COLO668 (cell line): ENCODE results near the gene USH2A.
A peak's percentile ranks its signal among the peaks of the same experiment; 100 is the strongest.
"Not testable (repeated sequence)": the region's sequence is repeated elsewhere in the genome, so short reads cannot be mapped to it uniquely, and the experiment has no call there.

Experiments used
- DNase-seq: peaks from one replicate; lab custom pipeline; 2025; ENCODE audit not compliant: unreplicated experiment; lab: John Stamatoyannopoulos, UW

USH2A gene

DNA sequence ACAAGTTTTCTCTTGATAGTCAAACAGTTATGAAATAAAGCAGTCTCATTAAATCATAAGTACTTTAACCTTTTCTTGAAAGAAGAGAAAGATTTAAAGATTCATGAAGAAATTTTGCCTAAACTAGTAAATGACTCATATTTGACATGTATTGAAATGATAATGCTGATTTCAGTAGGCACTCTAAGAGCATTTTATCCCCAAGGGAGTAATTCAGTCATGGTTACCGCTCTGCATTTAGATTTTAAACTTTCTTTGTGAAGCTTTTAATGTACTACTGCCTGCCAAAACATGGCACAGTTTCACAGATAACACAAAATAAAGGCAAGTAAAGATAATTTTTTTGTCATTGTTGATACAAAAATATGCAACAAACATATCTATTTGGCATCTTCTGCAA lies 6.8 kb downstream of the USH2A start:
- DNase-seq: no peak

DNA sequence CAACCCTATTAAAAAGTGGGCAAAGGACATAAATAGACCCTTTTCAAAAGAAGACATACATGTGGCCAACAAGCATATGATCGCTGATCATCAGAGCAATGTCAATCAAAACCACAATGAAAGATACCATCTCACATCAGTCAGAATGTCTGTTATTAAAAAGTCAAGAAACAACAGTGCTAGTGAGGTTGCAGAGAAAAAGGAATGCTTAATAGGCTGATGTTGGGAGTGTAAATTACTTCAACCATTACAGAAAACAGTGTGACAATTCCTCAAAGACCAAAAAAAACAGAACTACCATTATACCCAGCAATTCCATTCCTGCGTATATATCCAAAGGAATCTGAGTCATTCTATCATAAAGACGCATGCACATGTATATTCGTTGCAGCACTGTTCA lies 13.2 kb downstream of the USH2A start:
- no peak for DNase-seq

DNA sequence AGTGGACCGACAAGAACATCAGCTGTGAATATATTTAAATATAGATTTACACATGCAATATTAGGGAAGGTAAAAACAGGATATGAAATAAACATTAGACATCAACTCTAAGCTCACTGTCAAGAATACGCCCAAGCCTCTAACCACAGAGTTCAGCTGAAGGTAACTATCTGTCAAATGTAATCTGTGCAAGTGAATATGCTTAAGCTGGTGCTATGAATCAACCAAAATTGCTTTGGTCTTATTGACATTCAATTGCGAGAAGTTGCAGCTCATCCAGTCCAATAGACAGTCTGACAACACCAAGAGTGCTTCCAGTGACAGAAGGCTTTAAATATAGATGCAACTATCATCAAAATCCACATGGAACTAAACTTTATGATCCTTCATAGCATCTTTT lies 32.3 kb downstream of the USH2A start:
- DNase-seq: no peak

DNA sequence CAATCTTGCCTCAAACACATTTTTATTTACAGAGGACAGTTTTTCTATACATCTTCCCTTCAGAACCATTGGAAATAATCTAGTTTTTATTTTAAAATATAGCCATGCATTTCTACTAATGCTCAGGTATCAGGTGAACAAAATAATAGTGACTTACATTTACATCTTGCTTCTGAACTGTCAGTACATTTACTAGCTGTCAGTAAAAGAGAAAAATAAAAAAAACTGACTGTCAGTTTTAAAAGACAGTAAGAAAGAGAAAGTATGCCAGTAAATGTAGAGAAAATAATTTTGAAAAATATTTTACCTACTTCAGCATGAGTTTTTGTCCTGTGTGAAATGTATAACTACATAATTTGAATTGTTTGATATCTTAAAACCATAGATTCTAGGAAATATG lies 33.5 kb downstream of the USH2A start:
- DNase-seq: no peak

DNA sequence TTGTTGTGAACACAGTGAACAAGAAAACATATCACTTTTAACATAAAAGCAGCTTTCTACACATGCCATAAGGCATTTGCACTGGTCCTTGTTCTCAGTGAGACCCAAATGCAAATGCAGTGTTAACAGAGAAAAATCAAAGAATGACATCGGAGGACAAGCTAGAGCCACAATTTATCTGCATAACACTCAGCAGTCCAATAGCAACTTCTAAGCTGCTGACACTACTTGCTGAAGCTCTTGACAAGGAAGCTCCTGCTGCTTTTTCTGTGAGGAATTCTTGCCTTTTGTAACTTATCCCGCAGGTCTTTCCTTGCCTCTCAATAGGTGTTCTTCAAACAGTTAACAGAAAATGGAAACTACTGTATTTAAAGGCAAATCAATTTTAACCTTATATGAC lies 34.7 kb downstream of the USH2A start:
- no peak for DNase-seq

DNA sequence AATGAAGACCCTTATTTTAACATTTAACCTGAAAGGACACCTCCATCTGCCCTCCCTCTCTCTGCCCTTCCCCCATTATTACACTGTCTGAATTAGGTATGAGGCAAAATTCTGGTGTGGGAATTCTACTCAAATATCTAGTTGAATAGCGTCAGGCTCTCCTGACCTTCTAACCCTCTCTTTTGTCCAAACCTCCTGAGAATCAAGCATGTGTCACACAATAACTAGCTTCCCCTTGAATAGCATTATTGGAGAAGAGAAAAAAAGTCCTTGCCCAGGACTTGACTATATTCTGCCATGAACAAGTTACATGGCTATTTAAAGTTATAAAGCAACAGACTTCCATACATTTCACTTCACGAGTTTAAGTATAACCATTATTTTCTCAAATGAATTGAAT lies 35.5 kb downstream of the USH2A start:
- DNase-seq: no peak

DNA sequence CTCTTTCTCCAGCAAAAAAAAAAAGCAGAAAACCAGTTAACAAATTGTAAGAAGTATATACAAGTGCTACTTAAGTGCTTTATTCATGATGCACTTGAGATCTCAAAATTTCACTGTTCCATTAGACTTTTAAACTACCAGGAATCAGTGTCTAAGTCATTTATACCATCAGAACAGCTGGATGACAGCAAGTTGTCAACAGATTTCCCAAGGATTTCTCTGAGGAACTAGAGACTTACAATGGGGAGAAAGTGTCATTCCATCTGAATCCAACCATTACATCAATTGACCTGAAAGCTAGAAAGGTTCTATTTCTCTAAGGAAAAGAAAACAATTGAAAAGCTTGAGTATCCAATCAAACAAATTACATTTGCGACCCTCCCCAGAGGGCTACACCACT lies 43.8 kb downstream of the USH2A start:
- DNase-seq: no peak

DNA sequence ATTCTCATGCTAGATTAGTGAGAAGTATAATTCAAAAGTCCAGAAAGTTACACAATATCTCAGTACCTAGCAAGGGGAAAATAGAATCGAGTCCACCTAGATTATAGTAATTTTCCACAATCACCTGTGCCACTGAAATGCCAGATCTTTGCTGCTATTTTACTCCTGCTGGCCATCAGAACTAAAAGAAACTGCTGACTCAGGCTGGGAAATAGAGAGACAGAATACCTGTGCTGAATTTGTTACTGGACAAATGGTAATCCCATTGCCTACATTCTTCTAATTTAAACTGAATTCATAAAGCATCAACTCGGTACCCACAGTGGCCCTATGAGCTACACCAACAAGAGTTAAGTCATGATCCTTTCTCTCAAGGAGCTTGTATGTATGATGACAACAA lies 55.0 kb downstream of the USH2A start:
- DNase-seq: no peak

DNA sequence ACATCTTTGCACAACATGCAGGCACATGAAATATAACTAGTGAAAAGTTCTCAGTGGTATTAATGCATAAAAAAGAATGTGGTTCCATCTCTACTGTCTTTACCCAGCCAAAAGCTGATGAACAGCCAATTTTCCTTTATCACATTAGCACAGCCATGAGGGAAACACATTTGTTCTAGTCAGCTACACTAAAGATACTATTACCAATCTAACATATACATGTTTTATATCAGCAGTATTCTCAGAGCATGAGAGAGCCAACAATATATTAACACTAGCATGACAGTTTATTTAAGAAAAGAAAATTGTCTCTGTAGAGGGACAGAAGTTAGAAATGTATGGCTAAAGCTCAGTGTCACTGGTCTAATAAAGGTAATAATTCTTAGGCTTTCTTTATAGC lies 56.3 kb downstream of the USH2A start:
- no peak for DNase-seq

DNA sequence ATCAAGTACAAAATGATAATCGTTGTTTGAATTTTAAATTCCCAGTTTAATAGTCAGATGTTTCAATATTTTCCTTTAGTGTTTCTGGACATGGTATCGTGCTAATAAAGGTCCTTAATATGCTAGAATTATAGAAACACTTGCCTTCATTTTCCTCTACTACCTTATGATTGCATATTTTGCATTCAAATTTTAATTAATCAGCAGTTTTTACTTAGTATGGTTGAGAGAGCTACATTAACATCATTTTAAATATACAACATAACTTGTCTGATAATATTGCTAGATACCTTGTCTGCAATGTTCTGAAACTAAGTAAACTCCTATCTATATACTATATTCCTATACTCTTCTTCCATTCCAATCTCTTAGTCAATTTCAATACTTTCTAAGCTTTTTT lies 66.3 kb downstream of the USH2A start:
- DNase-seq: no peak

DNA sequence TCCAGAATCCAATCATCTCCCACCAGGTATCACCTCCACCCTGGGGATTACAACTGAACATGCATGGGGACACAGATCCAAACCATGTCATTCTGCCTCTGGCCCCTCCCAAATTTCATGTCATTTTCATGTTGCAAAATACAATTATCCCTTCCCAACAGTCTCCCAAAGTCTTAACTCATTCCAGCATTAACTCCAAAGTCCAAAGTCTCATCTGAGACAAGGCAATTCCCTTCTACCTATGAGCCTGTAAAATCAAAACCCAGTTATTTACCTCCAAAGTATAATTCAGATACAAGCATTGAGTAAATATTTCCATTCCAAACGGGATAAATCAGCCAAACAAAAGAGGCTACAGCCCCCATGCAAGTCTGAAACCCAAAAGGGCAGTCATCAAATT lies 73.1 kb downstream of the USH2A start:
- no peak for DNase-seq

DNA sequence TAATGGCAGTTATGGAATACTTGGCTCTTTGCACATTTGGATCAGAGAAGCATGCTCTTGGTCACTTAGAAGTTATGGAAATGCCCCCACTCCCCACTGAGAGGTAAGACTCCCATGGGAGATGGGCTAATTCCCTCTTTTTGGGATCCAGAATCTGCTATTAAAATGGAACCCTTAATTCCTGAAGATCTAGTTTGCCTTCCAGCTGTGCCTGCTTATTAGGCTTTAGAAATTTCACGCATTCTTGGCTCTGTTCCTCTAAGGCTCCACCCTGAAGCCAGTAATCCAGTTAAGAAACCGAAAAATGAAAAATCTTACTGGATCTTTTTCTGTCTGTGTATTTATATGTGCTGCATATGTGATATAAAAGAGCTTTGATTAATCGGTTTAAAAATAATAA lies 76.7 kb downstream of the USH2A start:
- no peak for DNase-seq

DNA sequence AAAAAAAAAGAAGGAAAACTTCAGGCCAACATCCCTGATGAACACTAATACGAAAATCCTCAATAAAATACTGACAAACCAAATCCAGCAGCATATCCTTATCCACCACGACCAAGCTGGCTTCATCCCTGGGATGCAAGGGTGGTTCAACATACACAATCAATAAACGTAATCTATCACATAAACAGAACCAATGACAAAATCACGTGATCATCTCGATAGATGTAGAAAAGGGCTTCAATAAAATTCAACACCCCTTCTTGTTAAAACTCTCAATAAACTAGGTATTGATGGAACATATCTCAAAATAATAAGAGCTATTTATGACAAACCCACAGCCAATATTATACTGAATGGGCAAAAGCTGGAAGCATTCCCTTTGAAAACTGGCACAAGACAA lies 82.7 kb downstream of the USH2A start:
- not testable (repeated sequence) for DNase-seq

DNA sequence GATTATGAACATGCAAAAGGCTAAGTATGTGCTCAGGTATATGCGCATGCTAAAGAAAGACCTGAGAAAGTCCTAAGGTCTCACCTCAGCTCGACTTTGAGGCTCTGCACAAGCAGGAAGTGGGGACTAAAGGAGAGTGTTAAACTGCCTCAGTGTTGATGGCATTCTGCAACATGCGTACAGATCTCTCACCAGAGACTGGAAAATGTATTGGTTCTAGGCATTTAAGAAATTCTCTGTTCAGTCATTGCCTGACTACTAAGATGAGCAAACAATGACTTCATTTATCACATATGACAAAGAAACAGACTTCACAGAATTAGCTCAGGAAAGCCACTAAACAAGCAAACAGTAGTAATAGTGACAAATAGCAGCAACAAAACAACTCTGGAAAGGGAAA lies 90.8 kb downstream of the USH2A start:
- no peak for DNase-seq

DNA sequence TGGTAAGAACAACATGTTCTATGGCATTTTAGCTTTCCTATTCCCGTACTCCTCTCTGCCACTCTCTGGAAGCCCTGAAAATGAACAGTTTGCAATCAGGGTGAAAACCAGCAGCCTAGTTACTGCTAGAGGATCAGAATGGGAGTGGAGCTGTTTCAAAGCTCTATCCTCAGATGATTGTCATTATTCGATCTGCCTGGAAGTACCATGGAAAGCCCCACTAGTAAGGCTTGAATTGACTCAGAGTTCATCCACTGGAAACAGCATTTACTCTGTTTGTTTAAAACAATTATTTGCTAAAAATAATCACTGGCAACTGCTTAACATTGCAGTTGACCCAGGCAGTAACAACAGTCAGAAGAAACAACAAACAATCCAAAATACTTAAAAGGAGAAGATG lies 91.2 kb downstream of the USH2A start:
- no peak for DNase-seq

DNA sequence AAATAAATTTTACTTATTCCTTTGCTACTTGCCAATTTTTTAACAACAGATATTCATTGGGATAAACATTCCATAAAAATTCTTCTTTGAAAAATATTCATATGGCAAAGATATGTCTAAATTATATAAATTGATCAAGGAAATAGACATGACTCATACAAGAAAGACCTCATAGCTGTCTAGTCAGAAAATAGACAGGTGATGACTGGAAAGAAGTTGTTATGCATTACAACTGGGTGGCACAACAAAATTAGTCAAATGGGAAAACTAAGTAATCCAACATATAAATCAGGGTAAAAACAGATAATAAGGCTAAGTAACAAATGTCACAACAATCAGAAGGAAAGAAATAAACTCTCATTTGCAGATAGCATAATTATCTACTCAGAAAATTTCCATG lies 92.0 kb downstream of the USH2A start:
- DNase-seq: no peak

DNA sequence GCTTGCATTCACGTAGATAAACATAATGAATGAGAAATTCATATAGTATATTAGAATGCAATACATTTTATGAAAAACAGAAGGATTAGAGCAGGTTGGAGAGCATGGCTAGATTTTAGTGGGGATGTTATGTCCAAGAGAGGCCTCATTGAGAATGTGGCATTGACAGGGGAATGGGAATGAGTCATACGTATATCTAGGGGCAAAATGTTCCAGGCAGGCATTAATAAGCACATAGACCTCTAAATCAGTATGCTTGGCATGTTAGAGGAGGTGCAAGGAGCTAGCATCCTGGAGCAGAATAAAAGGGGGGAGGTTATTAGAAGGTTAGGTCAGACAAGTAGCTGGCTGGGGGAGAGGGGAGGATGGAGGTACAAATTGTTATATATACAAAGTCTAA lies 93.0 kb downstream of the USH2A start:
- DNase-seq: no peak

DNA sequence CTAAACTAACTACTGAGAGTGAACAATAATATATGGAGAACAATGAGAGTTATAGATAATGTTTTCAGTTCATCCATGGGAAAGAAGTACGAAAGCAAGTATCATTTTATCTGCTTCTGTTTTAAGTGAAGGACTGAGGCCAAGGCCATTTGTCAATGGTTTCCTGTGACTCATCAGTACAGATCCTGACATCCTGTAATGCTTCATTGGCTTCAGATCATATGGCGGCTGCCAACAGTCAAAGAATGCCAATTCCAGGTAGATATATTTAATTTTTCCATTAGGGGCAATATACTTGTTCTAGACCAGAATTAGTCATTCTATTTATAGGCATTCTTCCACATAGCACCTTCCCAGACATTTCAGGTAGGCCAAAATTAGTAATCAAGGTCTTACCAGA lies 97.3 kb downstream of the USH2A start:
- no peak for DNase-seq

DNA sequence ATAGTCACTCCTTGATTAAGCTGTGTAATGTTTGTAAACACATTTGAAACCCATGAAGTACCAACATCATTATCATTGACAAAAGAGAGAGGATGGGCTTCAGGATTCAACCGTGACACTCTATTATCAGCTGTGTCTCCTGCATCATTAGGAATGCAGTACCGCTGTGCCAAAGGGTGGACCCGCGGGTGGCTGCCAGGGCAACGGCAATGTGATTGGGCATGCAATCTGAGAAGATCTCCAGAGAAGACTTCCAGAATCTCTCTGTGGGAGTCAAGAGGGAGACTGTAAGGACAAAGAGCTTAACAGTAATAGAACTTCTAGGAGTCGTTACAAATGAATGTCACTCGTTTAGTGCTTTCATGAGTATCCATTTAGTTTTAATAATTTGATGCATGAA lies 97.9 kb downstream of the USH2A start:
- no peak for DNase-seq

DNA sequence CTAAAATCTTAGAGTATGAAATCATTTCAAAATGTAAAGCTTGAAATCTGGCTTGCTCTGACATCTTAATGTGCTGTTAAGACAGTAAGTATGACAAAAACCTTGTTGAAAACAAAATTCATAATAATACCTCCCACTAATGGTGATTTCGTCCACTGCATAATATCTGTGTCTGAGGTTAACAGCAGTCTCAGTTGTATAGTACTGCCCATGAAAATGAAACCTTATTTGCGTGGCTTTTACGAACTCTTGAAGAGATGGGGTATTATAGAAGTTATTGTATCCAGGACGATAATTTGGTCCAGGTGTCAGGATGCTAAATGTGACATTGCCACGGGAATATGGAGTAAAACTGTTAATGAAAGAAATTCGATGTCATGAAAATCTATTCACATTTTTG lies 99.9 kb downstream of the USH2A start:
- no peak for DNase-seq

DNA sequence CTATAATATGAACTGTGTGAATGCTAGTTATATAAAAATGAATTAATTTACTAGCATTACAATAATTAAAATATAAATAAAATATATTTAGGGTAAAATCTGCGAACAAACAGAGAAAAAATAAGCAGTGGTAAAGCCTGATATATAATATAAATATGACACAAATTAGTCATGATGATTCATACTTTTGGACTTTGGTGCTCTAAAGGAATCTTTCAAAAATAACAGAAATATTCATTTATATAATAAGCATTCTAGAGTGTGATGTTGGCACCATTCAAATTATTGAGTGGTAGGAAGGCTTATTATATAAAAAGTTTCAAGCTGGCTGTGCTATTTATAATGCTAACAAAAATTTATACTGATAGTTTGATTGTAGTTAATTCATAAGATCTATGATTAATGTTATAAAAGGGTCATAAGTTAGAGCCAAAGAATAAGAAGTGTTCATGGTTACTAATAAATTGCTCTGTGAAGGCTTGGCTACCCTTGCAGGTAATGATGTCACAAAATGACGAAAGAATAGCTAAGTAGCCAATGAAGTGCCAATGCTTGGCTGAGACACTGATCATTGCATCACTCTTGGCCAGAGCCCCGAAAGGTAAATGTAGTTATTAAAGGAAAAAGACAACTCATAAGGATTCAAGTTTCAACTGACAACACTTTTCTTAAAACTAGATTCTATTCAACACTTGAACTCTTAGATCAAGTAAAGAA lies 108.7 kb downstream of the USH2A start:
- no peak for DNase-seq

DNA sequence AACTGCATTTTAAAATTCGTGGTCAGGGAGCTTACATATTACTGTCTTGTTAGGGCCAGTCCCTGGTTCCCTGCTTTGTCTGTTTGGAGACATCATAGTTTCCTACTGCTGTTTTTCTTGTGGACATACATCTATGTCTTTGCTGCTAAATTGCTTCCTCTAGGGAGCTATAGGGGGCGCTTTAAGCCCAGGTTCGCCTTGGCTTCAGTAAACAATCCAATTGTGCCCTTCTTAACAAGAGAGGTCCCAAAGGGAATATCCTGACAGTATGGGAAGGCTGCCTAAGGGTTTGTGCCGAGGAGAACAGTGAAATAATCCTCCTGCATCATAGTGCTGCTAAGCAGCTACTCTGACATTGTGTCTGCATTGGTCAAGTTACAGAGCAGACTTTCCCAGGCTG lies 112.5 kb downstream of the USH2A start:
- peak; percentile 34 for DNase-seq

DNA sequence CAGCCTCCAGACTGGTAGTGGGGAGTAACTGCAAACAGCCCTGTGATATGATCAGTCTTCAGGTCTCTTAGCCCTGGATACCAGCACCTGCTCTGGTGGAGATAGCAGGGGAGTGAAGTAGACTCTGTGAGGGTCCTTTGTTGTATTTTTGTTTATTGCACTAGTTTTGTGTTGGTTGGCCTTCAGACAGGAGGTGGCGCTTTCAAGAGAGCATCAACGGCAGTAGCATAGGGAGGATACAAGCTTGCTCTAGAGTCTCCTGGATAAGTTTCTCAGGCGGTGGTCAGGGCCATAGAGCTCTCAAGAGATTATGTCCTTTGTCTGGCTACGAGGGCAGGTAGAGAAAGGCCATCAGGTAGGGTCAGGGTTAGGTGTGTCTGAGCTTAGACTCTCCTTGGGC lies 116.4 kb downstream of the USH2A start:
- DNase-seq: no peak

DNA sequence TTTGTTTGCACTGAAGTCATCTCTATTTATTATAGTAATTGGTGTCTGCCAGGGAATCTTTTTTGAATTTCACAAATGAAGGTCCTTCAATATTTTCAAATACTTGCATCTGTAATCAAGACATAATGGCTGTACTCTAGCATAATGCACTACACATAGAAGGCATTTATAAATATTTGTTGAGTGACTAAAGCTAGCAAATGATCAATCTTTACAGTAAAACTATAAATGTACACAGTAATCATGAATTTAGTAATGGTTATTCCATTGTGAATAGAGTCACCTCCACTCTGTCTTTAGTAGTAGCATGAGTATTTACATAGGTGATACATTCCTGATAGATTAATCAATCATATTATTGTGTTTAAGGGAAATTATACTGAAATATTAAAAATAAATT lies 119.6 kb downstream of the USH2A start:
- no peak for DNase-seq
